ENCODE measurements around the gene ATP2C2. TPM values are rescaled to one million over a fixed set of nuclear protein-coding genes. Genes with fewer than 3 reads are reported as not detected.
"Not testable (repeated sequence)": the region's sequence is repeated elsewhere in the genome, so short reads cannot be mapped to it uniquely, and the experiment has no call there.

Gene ATP2C2
- polyA plus RNA-seq, 1 donor (not counting 4 experiments of a cell fraction or from before 2014, with no cell fraction given) = 0.96 TPM

DNA sequence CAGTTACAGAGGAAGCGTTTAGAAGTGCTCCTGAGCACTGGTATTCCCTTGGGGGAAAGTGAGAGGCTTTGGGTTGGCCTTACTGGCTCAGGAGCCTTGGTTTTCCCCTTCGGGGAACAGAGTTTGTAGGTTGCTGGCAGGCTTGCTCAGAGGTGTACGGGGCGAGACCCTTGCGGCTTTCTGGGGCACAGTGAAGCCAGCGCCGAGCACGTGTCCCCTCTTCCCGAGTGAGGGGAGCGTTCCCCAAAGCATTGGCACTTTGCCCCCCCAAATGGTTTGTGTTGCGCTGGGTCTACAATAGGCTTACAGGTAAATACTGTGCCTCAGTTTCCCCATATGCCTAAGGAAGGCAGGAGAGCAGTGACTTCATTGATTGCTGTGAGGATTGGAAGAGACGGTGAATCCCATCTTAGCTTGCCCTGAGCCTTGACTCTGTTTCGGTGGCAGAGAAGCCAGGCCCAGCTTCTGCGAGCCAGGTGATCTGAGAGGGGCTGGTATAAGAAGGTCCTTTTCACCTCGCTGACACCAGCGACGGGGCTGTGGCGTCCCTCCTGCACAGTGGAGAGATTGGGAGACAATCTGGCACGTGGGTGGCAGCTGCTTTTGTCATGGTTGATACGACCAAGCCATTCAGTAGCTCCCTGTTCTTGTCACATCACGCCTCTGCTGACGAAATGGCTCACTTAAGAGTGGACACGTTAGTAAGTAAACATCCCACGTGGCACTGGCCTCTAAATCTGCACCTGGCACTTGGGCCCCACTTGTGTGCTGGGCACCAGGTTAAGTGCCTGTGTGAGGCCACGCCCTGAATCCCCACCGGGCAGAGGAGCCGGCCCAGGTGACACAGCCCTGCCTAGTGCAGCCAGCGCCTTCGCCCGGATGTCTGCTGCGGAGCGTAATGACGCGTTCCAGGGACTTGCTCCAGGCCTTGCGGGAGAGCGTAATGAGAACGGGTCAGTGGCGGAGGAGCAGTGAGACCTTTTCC, 81.1 kb downstream of the ATP2C2 start:
- no peak overlapping the region for H3K9ac ChIP-seq (ENCODE audit: control insufficient read depth, extremely low read depth, insufficient read depth, low read length)
- no peak overlapping the region for H3K4me3 ChIP-seq (ENCODE audit: control insufficient read depth in 2 of 3, extremely low read depth in 1 of 3, insufficient read depth in 2 of 3, low read depth in 1 of 3, low read length in 3 of 3)
- H3K36me3 ChIP-seq (ENCODE audit: control insufficient read depth in 2 of 2, extremely low read depth in 1 of 2, insufficient read depth in 2 of 2, low read length in 2 of 2) = peaks cover 0 to under 1% of the 10 kb centered on the region in 2 experiments
- dilution Hi-C loops (cut with MboI; ENCODE audit: extremely low pct_ligation_motif_present, low sequenced_read_pairs) = loop anchor here (25.0 kb wide), 1 partner anchor 187 kb away; no protein-coding TSS in a partner anchor
- H3K9me3 ChIP-seq (ENCODE audit: control insufficient read depth, low read depth, low read length) = no peaks in the 10 kb centered on the region
- H3K4me2 ChIP-seq (ENCODE audit: control insufficient read depth, extremely low read depth, insufficient read depth, low read depth, low read length) = no peak overlapping the region
- no peak overlapping the region for H2AFZ ChIP-seq (ENCODE audit: control insufficient read depth, low read length)
- no peaks in the 10 kb centered on the region for H3K79me2 ChIP-seq (ENCODE audit: control insufficient read depth, insufficient read depth, low read length)
- no peak for TF ChIP-seq EZH2 (IDR thresholded peaks at IDR 0.05; ENCODE audit: low read length)
- TF ChIP-seq, protein P1, sequence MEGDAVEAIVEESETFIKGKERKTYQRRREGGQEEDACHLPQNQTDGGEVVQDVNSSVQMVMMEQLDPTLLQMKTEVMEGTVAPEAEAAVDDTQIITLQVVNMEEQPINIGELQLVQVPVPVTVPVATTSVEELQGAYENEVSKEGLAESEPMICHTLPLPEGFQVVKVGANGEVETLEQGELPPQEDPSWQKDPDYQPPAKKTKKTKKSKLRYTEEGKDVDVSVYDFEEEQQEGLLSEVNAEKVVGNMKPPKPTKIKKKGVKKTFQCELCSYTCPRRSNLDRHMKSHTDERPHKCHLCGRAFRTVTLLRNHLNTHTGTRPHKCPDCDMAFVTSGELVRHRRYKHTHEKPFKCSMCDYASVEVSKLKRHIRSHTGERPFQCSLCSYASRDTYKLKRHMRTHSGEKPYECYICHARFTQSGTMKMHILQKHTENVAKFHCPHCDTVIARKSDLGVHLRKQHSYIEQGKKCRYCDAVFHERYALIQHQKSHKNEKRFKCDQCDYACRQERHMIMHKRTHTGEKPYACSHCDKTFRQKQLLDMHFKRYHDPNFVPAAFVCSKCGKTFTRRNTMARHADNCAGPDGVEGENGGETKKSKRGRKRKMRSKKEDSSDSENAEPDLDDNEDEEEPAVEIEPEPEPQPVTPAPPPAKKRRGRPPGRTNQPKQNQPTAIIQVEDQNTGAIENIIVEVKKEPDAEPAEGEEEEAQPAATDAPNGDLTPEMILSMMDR (optimal IDR thresholded peaks at IDR 0.05 in 1 of 3, IDR thresholded peaks at IDR 0.05 in 1 of 3, conservative IDR thresholded peaks at IDR 0.05 in 1 of 3; ENCODE audit: extremely low read depth in 1 of 3, insufficient read depth in 2 of 3, low read length in 3 of 3) = no peak
- no peaks in the 10 kb centered on the region for H3K27me3 ChIP-seq (ENCODE audit: control insufficient read depth, extremely low read depth, insufficient read depth, low read length)
- DNase-seq (ENCODE audit: low read depth, low spot score) (no peak), FAIRE-seq (no peak)
- H3K27ac ChIP-seq (ENCODE audit: control insufficient read depth, insufficient read depth, low read length) = no peak overlapping the region
- H4K20me1 ChIP-seq (ENCODE audit: control insufficient read depth, extremely low read depth, insufficient read depth, low read length) = no peaks in the 10 kb centered on the region
- no peaks in the 10 kb centered on the region for H3K4me1 ChIP-seq (ENCODE audit: control insufficient read depth, extremely low read depth, insufficient read depth, low read length)
- no peaks in the 10 kb centered on the region for H3K9me1 ChIP-seq (ENCODE audit: control insufficient read depth, extremely low read depth, insufficient read depth, low read length)

DNA sequence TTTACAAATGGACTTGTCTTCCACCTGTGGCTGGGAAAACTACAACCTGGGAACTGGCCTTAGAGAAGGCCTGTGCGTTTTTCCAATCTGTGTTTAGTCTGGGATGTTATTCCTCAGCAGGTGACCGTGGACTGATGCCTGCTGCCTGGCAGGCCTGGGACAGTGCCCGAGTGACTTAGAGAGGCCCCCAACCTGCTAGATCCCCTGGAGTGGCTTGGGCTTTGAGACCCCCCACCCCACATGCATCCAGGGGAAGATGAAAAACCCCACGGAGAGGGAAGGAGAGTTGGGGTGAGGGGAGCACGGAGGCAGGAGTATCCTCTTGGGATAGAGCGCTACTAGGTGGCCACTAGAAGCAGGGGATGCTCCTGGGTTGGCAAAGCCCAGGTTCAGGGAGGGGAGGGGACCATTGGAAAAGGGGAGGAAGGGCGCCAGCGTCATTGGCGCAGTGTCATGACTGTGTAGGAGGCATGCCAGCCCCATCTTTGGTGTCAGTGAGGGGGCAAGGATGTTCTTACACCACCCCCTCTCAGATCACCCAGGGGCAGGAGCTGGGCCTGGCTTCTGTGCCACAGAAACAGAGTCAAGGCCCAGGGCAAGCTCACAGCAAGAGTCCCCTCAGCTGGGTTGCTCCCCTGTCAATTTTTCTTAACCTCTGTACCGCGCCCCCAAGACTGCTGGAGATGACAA, 82.0 kb downstream of the ATP2C2 start:
- no peak overlapping the region for H2AFZ ChIP-seq (ENCODE audit: control insufficient read depth, low read length)
- dilution Hi-C loops (cut with MboI; ENCODE audit: extremely low pct_ligation_motif_present, low sequenced_read_pairs) = no loop called here
- H3K27ac ChIP-seq (ENCODE audit: control insufficient read depth, insufficient read depth, low read length) = no peak overlapping the region
- H3K9ac ChIP-seq (ENCODE audit: control insufficient read depth, extremely low read depth, insufficient read depth, low read length) = no peak overlapping the region
- DNase-seq (ENCODE audit: low read depth, low spot score) (no peak), FAIRE-seq (no peak)
- H3K9me3 ChIP-seq (ENCODE audit: control insufficient read depth, low read depth, low read length) = no peaks in the 10 kb centered on the region
- no peaks in the 10 kb centered on the region for H3K27me3 ChIP-seq (ENCODE audit: control insufficient read depth, extremely low read depth, insufficient read depth, low read length)
- H3K79me2 ChIP-seq (ENCODE audit: control insufficient read depth, insufficient read depth, low read length) = no peaks in the 10 kb centered on the region
- no peak overlapping the region for H3K4me2 ChIP-seq (ENCODE audit: control insufficient read depth, extremely low read depth, insufficient read depth, low read depth, low read length)
- H3K4me3 ChIP-seq (ENCODE audit: control insufficient read depth in 2 of 3, extremely low read depth in 1 of 3, insufficient read depth in 2 of 3, low read depth in 1 of 3, low read length in 3 of 3) = no peak overlapping the region
- H3K4me1 ChIP-seq (ENCODE audit: control insufficient read depth, extremely low read depth, insufficient read depth, low read length) = no peaks in the 10 kb centered on the region
- peaks cover 3 to 5% of the 10 kb centered on the region in 2 experiments for H3K36me3 ChIP-seq (ENCODE audit: control insufficient read depth in 2 of 2, extremely low read depth in 1 of 2, insufficient read depth in 2 of 2, low read length in 2 of 2)
- TF ChIP-seq, protein P1 (optimal IDR thresholded peaks at IDR 0.05 in 1 of 3, IDR thresholded peaks at IDR 0.05 in 1 of 3, conservative IDR thresholded peaks at IDR 0.05 in 1 of 3; ENCODE audit: extremely low read depth in 1 of 3, insufficient read depth in 2 of 3, low read length in 3 of 3) = no peak
- TF ChIP-seq EZH2 (IDR thresholded peaks at IDR 0.05; ENCODE audit: low read length) = no peak
- no peaks in the 10 kb centered on the region for H4K20me1 ChIP-seq (ENCODE audit: control insufficient read depth, extremely low read depth, insufficient read depth, low read length)
- no peaks in the 10 kb centered on the region for H3K9me1 ChIP-seq (ENCODE audit: control insufficient read depth, extremely low read depth, insufficient read depth, low read length)

DNA sequence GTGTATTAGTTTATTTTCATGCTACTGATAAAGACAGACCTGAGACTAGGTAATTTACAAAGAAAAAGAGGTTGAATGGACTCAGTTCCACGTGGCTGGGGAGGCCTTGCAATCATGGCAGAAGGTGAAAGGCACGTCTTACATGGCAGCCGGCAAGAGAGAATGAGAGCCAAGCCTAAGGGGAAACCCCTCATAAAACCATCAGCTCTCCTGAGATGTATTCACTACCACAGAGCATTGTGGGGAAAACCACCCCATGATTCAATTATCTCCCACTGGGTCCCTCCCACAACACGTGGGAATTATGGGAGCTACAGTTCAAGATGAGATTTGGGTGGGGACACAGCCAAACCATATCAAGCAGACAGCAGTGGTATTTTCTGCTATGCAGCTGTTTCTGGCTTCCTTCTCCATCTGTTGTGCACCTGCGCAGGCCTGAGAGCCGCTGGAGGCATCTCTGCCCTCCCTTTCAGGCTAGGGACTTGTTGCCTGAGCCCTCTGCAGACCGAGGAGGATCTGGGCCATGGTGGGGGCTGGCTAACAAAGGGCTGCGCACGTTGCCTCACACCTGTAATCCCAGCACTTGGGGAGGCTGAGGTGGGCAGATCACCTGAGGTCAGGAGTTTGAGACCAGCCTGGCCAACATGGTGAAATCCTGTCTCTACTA, 82.8 kb downstream of the ATP2C2 start:
- H4K20me1 ChIP-seq (ENCODE audit: control insufficient read depth, extremely low read depth, insufficient read depth, low read length); H3K36me3 ChIP-seq (ENCODE audit: control insufficient read depth in 2 of 2, extremely low read depth in 1 of 2, insufficient read depth in 2 of 2, low read length in 2 of 2); H3K9me3 ChIP-seq (ENCODE audit: control insufficient read depth, low read depth, low read length); H3K9ac ChIP-seq (ENCODE audit: control insufficient read depth, extremely low read depth, insufficient read depth, low read length); FAIRE-seq; H2AFZ ChIP-seq (ENCODE audit: control insufficient read depth, low read length); dilution Hi-C loops (cut with MboI; ENCODE audit: extremely low pct_ligation_motif_present, low sequenced_read_pairs); H3K4me2 ChIP-seq (ENCODE audit: control insufficient read depth, extremely low read depth, insufficient read depth, low read depth, low read length); H3K9me1 ChIP-seq (ENCODE audit: control insufficient read depth, extremely low read depth, insufficient read depth, low read length); H3K79me2 ChIP-seq (ENCODE audit: control insufficient read depth, insufficient read depth, low read length); DNase-seq (ENCODE audit: low read depth, low spot score); H3K27ac ChIP-seq (ENCODE audit: control insufficient read depth, insufficient read depth, low read length); H3K4me3 ChIP-seq (ENCODE audit: control insufficient read depth in 2 of 3, extremely low read depth in 1 of 3, insufficient read depth in 2 of 3, low read depth in 1 of 3, low read length in 3 of 3); H3K27me3 ChIP-seq (ENCODE audit: control insufficient read depth, extremely low read depth, insufficient read depth, low read length); H3K4me1 ChIP-seq (ENCODE audit: control insufficient read depth, extremely low read depth, insufficient read depth, low read length): not testable (repeated sequence)
